ENCODE data around the gene ADAMTS4. TPM values are rescaled to one million over a fixed set of nuclear protein-coding genes. Genes with fewer than 3 reads are reported as not detected.
A peak's percentile ranks its signal among the peaks of the same experiment; 100 is the strongest.

Gene ADAMTS4
- total and polyA plus RNA-seq, 9 of the 15 experiments (the other 6 are each of a cell fraction or from before 2014, with no cell fraction given) = 0.07 to 3.7 (median 0.41) TPM

DNA sequence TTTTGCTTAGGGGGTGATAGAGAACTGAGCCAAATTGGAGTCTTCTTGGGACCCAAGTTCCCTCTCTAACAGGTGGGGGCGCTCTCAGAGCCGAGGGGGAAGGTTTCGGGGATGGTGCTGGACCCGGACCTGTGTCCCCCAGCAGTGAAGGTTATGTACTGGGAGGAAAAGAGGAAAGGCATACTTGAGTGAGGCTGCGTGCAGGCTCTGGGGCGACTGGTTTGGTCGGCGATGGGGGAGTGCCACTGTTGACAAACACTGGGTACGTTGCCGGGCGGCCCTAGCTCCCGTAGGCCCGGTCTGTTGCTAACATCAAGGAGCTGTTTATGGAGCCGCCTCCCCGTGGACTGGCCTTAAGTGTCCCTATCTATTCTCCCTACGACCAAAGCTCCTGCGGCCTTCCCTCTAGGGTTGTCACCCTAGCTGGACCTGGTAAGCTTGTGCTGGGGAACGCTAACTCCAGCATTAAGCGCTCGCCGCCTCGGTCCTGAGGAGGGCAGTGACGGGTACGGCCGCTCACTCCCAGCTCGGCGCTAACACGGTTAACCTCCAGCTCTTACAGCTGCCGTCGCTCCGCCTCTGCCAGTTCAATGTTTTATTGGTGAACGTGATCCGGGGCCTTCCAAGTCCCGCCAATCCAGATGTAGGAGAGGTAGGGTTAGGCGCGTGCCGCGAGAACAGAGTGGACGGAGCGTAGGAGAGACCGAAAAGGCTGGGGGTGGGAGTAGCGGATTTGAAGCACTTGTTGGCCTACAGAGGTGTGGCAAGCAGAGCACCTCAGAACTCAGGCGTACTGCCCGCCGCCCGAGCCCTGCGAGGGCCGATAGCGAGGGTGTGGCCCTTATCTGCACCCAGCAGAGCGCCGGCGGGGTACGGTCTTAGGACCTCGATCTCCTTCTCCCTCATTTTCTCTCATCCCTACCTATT lies 32.8 kb downstream of the ADAMTS4 start, which contains the start of gene PPOX (continued):
- peak; percentile 94 for TF ChIP-seq ZNF407 (IDR thresholded peaks at IDR 0.05; ENCODE audit: low read depth)
- TF ChIP-seq ZNF184 (CRISPR knock-in tag; IDR thresholded peaks at IDR 0.05) = no peak
- TF ChIP-seq, protein P1, sequence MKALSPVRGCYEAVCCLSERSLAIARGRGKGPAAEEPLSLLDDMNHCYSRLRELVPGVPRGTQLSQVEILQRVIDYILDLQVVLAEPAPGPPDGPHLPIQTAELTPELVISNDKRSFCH (CRISPR knock-in tag; IDR thresholded peaks at IDR 0.05) = no peak
- TF ChIP-seq, protein P1 (tag; IDR thresholded peaks at IDR 0.05) = peak; percentile 67; the same call in 1 of the 2 replicates
- TF ChIP-seq YY1 (IDR thresholded peaks at IDR 0.05; ENCODE audit: borderline replicate concordance in 1 of 3, control insufficient read depth in 1 of 3, extremely low read depth in 1 of 3, insufficient read depth in 3 of 3, insufficient read length in 1 of 3, insufficient replicate concordance in 2 of 3, low read depth in 1 of 3, low read length in 2 of 3) = peak in 1 of 3 experiments; percentile 32
- TF ChIP-seq ZBTB34 (CRISPR knock-in tag; IDR thresholded peaks at IDR 0.05) = no peak
- peak; percentile 83 to 91; a peak in 3 of 4 replicates for TF ChIP-seq UBTF (IDR thresholded peaks at IDR 0.05; ENCODE audit: borderline replicate concordance in 1 of 2, low read depth in 2 of 2, low read length in 2 of 2)
- TF ChIP-seq, protein P2, sequence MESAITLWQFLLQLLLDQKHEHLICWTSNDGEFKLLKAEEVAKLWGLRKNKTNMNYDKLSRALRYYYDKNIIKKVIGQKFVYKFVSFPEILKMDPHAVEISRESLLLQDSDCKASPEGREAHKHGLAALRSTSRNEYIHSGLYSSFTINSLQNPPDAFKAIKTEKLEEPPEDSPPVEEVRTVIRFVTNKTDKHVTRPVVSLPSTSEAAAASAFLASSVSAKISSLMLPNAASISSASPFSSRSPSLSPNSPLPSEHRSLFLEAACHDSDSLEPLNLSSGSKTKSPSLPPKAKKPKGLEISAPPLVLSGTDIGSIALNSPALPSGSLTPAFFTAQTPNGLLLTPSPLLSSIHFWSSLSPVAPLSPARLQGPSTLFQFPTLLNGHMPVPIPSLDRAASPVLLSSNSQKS (CRISPR knock-in tag; IDR thresholded peaks at IDR 0.05) = no peak
- peak; percentile 47 for TF ChIP-seq ESRRA (IDR thresholded peaks at IDR 0.05; ENCODE audit: borderline replicate concordance, low read depth)
- no peak for TF ChIP-seq ZNF717 (CRISPR knock-in tag; IDR thresholded peaks at IDR 0.05)
